Measurements from ENCODE around the gene TRIM56. TPM values are rescaled to one million over a fixed set of nuclear protein-coding genes. Genes with fewer than 3 reads are reported as not detected.

TRIM56 gene
- total and polyA plus RNA-seq, 2 of the 13 experiments (the other 11 are each of a cell fraction or from before 2014, with no cell fraction given), result 3.2 to 7.1 TPM

- no peak for TF ChIP-seq ZNF275 (CRISPR knock-in tag; IDR thresholded peaks at IDR 0.05; ENCODE audit: borderline replicate concordance)
- TF ChIP-seq ZNF891 (CRISPR knock-in tag; IDR thresholded peaks at IDR 0.05), result no peak; the same call in 1 of the 2 replicates
- no peak for TF ChIP-seq TRAFD1 (CRISPR knock-in tag; IDR thresholded peaks at IDR 0.05; ENCODE audit: borderline replicate concordance)
- TF ChIP-seq YEATS4 (CRISPR knock-in tag; IDR thresholded peaks at IDR 0.05; ENCODE audit: borderline replicate concordance), result no peak
- TF ChIP-seq ZGPAT (CRISPR knock-in tag; IDR thresholded peaks at IDR 0.05), result no peak
- TF ChIP-seq ZNF777 (CRISPR knock-in tag; IDR thresholded peaks at IDR 0.05), result peak; percentile 50; the same call in 1 of the 2 replicates
- no peak for TF ChIP-seq GTF2F1 (IDR thresholded peaks at IDR 0.05; ENCODE audit: low read length)
- no peak for TF ChIP-seq JUN (CRISPR knock-in tag; IDR thresholded peaks at IDR 0.05)
- TF ChIP-seq ZNF691 (CRISPR knock-in tag; IDR thresholded peaks at IDR 0.05; ENCODE audit: borderline replicate concordance, low read depth), result no peak
- TF ChIP-seq HHEX (CRISPR knock-in tag; IDR thresholded peaks at IDR 0.05), result no peak
- no peak for TF ChIP-seq ZBTB4 (CRISPR knock-in tag; IDR thresholded peaks at IDR 0.05; ENCODE audit: borderline replicate concordance)
- no peak for TF ChIP-seq SUZ12 (IDR thresholded peaks at IDR 0.05; ENCODE audit: low read depth, low read length)
- no peak for TF ChIP-seq BATF2 (CRISPR knock-in tag; IDR thresholded peaks at IDR 0.05)
- no peak for TF ChIP-seq ZNF567 (CRISPR knock-in tag; IDR thresholded peaks at IDR 0.05; ENCODE audit: borderline replicate concordance)
- peak; percentile 55 for TF ChIP-seq TEAD3 (CRISPR knock-in tag; optimal IDR thresholded peaks at IDR 0.05; ENCODE audit: borderline replicate concordance)
- peak; percentile 96 for TF ChIP-seq KLF11 (CRISPR knock-in tag; IDR thresholded peaks at IDR 0.05)
- TF ChIP-seq ZBTB26 (CRISPR knock-in tag; IDR thresholded peaks at IDR 0.05; ENCODE audit: borderline replicate concordance), result peak; percentile 92
These were observed 26.9 kb upstream of the TRIM56 start (continued) for GRCh38 chr7:101058355-101058754.
